Fibroblast of gingiva (primary cell): Measurements from ENCODE around the gene LRMDA.

Experiments
- DNase-seq: peaks from one replicate; pipeline ENCODE4 v3.0.0-alpha.2; 2011; ENCODE audit warnings: low read depth

The LRMDA gene

DNA sequence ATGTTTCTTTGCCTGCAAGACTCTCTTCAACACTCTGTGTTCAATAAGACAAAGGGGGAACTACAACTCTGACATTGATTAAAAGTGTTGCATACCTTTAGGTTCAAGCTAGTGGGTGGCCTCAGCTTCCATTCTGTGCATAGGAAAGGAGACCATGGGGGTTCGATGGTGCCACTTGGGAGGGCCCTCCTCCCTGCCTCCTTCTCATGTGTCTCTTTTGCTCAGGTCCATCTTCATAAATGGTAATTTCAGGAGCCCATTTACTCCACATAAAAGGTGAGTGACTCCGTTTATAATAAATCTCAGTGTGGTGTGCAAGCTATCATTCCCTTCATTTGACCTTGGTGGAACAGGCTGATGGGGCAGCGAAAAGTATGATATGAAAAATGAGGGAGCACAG, 285.1 kb downstream of the LRMDA start:
- no peak for DNase-seq

DNA sequence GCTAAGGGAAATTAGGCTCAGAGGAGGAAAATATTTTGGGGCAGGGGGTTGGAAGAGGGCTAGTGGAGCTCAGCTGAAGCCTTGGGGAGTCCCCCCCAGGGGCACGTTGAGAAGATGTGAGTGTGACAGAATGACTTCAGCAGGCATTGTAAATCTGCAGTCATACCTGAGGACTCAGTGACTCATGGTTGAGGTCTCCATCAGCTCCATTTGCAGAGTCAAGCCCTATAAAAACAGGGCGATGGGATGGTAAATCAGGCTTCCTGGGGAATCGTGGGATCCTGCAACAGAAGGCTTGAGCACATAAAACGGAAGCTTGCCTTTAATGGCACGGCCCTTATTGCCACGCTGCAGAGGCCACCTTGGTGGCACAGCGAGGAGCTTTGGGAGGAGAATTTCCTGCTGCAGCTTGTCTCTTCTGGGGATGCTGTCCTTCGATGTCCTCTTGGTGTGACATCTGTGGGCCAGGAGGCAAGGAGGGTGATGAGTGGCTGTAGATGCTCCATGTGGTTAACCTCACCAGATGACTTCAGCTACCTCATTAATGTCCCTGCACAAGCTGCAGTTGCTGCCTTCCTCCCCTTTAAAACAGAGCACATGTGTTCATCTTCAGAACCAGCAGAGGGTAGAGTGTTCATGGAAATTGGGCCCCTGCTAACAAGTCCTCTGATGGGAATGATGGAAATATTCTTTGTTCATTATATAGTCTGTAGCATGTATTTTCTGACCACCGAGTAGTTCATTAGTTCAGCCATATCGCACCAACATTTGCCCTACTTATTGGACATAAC, 285.9 kb downstream of the LRMDA start:
- peak; percentile 13 for DNase-seq

DNA sequence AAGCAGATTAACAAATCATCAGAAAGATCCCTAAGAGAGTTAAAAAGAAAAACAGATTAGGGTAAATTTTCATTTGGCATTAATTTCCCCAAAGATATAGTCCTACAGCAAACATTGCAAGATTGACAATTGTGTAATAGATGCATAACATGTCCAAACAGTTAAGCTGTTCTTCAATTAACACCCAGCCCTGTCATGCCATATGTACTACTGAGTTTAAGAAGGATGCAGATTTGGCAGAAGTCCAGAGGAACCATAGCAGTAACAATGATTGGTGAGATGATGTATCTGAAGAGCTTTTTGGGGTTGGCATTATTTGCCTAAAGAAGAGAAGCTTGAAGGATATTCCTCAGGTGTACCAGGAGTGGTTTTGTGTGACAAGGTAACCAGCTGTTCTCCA, 287.6 kb downstream of the LRMDA start:
- no peak for DNase-seq

DNA sequence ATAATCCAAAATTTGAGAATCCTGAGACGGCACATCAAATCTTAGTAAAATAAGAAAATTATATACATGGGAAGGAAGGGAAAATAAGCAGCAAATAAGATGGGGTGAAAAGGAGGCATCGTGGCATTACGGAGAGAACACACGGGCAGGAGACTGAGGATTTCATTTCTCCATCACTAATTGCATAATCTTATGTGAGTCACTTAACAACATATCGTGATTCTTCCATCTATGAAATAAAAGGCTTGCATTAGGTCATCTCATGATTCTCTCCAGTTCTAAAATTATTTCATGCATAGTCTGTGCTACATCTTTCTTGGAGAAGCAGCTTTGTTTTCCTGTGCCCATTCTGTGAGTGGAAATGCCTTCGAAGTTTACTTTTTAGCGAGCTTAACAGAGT, 288.7 kb downstream of the LRMDA start:
- no peak for DNase-seq

DNA sequence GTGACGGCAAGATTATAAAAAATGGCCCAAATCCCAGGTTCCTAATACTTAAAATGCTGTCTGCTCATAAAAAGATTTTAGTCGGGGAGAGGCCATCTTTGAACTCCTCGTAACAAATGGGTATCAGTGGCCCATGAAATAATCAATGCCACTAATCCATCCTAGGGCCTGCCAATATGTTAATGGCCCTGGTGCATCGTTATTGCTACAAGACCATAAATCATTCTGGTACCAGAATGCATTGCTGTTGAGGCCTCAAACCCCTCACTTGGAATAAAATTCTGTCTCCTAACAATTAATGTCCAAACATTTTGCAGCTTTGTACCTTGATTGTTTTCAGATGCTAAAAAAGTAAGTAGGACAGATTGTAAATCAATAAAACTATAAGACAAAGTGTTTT, 290.6 kb downstream of the LRMDA start:
- DNase-seq: no peak

DNA sequence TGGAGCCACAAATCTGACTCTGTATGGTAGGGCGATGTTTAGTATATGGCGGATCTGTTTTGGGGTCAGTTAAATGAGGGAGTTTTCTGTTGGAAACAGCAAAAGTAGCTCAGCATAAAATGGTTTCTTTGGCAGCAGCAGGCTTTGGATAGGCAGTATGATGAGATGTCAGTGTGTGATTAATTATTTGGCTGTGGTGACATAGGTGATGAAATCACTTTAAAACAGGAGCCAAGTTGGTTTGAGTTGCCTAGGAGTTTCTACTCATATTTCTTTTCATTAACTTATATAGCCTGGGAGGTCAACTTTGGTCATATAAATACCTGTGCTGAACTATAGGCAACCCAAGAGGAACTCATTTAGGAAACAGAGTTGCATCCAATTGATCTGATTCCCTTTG, 291.2 kb downstream of the LRMDA start:
- DNase-seq: no peak

DNA sequence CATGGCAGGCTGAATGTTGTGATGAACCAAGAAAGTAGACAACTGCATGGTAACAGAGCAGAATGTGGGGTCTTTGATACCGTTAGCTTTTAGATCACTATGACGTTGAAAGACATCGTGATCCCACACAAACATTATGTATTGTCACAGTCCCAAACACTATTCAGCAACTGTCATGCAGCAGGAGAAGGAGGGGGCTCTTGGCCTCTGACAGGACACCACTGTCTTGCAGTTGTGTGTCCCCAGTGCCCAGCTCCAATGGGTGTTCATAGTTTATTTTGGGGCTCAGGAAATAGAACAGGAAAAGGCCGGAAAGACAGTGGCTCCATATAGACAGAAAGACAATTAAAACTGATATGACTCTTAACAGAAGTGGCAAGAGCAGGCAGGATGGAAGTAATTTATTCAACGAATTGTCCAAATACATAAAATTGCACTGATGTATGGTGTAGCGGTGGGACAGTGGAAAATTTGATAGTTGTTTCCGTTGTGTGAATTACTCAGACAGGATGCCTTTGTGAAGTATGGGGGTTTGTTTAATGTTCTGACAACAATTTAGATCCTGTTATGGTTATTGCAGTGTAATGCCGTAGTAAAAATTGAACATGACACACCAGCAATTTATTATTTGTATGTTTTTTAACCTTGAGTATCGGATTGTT, 292.0 kb downstream of the LRMDA start:
- no peak for DNase-seq

DNA sequence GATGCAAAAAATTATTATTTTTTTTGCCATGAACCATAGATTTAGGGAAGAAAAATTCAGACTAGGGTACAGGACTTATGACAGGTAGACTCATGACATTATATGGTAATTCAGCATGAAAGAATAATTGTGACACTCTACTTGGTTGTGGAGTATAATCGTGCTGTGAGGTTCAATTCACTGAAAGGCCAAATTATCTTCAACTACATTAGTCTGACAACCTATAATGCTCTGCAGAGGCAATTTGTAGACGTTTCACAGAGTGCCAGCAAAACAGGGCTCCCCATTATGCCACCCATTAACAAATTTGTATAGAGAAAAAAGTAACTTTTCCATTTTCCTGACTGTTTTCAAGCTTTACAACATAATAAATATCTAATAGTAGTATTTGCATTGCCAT, 292.6 kb downstream of the LRMDA start:
- DNase-seq: no peak

DNA sequence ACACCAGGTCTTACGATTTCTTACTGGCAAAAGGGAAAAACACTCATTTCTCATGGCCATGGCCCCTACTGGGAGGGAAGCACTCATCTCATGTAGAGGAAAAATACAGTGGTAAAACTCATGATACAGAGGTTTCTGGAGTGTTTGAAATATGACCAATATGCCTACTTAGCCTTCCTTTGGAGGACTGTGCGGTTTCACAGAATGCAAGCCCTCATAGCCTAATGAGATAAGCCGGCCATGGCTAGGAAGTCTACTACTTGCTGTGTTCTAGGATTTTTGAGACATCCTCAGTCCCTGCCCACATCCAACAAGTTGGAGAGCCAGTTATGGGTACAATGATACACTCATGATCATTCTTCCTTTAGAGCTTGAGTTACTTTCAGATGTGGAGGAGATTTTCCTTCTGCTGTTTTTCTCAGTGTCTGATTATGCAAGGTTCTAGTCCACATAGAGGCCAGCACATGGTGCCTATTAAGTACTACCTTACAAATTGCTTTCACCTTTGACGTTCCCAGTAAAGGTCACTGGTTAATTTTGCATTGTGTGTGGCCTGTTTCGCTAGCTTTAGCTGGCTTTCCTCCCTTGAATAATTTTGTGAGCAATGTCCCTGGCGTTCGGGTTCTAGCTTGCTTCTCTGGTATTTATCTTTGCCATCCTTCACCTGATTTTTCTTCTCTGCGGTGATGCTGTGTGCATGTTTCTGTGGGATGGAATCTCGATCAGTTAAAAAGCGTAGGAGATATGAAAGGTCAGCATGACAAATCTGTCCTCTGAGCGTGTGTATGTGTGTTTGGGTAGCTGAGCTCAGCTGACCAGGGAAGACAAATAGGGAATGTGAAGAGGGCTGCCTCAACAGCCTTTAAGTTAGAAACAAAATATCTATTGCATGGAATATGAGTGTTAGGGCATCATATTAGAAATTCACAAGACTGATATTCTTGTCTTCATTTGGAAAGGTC, 295.4 kb downstream of the LRMDA start:
- DNase-seq: no peak

DNA sequence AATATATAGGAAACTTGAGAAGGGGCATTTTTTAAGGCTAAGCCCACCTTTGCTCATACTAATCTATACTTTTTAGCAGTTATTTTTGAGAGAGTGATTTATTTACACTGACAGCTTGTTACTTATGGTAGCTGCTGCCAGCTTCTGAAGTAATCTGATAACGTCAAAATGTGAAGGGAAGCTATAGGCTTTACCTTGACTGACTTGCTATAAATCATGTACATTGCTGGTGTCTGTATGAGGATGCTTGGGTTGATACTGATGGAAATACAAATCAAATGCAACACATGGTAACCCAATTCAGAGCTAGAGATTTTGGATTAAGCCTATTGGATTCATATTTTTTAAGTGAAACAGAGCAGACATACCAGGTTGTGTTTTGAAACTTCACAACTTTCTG, 299.4 kb downstream of the LRMDA start:
- DNase-seq: no peak

DNA sequence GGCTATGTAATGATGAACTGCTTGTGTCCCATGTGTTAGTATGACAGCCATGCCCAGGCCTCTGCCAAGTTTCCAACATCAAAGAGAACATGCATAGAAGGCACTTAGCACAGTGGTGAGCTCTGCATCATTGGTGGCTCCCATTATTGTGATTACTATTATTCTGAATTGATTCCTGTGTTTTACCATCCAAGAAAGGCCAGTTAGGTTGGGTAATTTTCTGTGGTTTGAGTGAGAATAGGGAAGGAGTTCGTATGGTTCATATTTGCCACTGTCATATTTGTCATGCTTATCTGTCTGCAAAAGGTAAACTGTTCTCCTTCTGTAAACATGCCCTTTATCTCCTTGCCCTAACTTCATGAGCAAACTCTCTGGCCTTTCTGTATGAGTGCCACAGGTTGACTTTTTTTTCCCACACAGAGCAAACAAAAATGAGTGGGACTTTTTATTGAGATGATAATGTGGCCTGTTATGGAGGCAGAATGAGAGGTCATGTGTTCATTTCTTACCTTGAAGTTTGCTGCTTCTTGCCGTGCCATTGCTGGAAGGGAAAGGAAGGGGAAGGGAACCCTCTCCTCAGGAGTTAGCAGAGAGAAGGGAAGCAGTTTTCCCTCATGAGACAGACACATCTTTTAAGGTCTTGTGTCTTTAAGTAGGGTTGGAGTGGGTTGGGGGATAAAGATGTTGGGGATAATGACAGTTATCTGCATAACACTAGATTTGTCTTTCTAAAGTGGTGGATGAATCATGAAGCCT, 301.9 kb downstream of the LRMDA start:
- DNase-seq: no peak

DNA sequence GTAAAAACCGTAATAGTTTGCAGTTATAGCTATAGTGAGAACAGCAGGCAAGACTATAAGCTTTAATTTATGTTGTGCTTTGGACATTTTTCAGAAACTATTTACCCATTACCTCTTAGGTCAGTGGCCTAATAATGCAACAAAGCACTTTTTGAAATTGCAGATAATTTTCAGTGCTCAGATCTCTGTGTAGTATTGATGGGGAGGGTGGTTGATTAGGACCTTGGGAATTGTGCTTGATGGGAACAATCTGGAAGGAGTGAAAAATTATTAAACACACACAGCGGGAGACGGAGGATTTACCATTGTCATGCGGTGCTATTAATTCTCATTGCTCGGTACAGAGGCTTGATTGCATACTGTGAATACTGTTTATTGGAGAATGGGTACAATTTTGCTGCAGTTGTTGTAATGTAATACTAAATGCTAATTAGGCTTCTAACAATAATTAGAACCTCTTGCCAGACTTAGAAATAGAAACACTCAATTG, 304.8 kb downstream of the LRMDA start:
- DNase-seq: no peak

DNA sequence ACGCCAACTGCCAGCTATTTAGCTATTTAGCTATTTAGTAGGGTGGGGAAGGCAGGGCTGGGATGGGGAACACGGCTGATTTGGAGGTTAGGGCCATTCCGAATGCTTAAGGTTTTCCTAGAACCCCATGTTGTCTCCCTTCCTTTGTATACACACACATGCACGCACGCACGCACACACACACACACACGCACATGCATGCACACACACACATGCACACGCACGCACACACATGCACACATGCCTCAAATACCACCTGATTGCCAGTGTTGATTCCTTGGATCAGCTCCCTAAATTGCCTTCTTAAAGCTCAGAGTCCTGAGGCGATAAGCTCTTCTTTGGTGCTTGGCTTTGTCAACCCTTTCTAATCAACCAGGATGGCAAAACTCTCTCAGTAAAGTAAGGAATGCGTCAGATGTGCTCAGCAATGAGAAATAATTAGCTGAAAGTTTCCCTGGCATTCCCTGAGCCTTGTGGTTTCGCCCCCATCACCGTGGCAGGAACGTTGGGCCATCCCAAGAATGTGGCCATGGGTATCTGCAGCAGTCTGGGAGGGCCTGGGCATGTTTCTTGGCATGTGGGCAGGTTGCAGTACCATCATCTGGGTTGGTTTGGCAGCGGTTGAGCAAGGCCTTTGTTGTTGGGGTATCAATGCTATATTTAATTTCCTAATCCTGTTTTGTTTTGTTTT, 305.6 kb downstream of the LRMDA start:
- DNase-seq: peak; percentile 19

DNA sequence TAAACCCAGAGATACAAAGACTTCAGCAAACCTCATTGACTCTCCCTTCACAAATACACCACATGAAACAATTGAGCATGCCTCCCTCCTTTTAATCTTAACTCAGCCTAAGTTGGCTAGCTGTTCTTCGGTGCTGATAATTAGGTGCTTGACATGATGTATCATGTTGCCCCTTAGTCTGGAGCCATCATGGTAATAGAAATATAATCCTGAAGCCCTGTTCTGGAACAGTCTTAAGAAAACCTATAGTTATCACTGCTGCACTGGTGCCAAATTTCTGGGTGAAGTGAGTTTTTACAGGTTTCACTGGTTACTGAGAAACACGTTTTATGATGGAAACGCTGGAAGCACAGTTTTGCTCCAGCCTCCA, 306.1 kb downstream of the LRMDA start:
- DNase-seq: no peak

DNA sequence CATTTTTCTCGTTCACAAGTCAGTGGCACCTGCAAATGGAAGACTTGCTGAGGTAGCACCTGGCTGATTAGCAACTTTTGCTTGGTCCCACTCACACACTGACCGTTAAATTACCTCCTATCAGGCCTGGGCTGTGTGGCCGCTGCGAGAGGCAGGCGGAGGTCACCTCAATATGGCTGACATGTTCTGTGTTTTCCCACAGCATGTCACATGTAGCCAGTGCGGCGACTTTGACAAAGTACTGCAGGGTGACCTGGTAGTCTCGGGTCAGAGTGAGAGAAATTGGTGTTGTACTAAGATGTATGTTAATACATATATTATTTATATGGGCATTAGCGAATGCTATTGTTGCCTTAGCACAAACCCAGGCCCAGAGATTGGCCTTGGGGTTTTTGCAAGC, 307.5 kb downstream of the LRMDA start:
- DNase-seq: no peak

DNA sequence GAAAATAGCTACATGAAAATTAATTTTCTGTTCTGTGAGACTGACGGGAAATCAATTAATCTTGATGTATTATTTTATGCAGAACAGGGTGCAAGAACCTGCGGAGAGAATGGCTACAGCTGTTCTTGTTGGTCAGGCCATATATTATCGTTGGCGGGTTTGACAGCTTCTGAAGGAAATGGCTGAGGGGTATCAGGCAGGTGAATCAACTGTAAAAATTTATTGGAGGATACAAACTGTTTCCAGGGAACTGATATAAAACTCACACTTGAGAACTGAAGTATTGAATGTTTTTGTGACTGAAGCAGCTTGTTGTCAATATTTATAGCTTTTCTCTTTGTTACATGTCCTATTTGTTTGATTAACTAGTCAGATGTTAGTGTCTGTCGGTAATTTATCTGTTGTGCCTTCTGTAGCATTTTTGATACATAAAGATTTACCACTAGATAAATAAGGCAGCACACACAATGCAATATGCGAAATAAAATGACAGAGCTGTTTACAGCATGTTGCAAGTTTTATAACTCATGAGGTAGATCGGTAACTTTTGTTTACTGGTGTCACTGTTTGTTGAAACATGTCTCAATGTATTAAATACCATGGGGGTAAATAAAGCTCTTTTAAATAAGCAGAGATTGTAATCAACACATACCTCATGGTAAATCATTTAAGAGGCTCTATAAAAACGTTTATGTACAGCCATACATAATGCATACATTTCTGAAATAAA, 308.2 kb downstream of the LRMDA start:
- DNase-seq: no peak

DNA sequence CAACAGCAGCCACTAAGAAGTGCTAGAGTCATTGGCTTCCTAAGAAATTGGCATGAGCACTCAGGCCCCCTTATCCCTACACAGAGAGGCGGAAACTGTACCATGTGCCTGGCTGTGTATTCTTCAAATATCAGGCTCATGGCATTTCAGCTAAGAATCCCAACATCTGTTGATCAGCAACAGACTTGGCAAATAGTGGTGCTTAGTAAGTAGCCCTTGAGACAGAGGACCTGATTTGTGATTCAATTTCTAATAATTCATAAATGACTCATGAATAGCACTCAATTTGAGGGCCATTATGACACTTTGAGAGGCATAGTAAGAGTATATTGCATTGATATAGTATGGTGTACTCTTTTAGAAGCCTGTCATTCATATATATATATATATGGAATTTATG, 309.1 kb downstream of the LRMDA start:
- no peak for DNase-seq

DNA sequence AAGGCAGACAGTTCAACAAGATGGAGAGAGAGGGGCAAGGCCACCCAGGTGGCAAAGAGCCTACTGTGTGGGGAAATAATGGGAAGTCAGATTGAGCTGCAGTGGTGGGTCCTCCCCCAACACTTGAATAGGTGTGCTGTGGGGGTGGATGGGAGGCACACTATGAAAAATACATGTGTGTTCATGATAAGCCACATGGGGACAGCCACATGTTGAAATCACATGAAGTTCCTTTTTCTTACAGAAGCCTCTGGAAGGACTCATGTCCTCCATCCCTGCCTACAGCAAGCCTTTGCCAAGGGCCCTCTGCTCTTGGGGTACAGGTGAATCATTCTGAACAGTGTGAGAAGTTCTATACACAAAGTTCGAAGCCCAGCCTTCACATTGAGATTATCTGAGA, 310.9 kb downstream of the LRMDA start:
- DNase-seq: no peak

DNA sequence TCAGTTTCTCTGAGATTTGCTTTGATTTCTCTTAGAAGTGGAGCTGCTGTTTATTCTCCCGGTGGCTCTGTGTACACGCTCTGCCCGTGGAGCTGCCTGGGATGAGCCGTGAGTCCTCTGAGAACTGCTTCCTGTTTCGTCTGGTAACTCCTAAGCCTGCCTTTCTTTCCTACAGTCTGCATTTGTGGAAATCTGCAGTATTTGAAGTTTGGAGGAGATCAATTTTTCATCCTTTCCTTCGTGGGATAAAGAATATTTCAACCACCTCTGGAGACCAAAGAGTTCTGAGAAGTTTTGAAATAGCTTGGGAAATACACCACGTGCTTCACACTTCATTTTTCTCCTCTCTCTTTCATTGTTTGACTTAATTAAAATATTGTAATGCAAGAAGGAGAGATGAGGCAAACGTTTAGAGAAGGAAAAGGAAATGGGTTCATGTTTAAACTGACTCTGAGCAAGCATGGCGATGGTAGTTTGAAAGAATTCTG, 311.9 kb downstream of the LRMDA start:
- no peak for DNase-seq

DNA sequence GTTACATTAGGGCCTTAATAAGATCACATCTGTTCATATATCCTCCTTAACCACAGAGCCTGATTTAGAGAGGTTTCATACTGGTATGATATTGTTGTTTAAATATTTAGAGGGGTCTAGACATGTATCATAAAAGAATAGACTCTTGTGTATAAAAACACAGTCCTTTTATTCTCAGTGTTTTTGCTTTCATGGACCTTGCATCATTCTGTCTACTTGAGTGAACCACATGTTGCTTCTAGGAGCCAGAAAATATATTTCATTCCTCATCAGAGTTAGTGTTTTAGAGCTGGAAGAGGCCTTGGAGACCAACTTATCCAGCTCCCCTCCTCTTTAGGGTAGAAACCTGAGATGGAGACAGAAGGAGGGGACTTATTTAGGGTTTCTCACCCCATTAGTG, 312.8 kb downstream of the LRMDA start:
- DNase-seq: no peak
